SJCRH30 (cell line): ENCODE results near the gene MIEN1. TPM values are rescaled to one million over a fixed set of nuclear protein-coding genes. Genes with fewer than 3 reads are reported as not detected.
A peak's percentile ranks its signal among the peaks of the same experiment; 100 is the strongest.

ENCODE experiments used
- DNase-seq, 2 experiments: peaks; one replicate each; pipeline ENCODE4 v3.0.0-alpha.2; 2015 to 2020
- H3K27ac ChIP-seq: fragments of 250-450 bp; sonication (Bioruptor Pico); 2 replicates; pipeline ENCODE4 v1.5.1; 2020; ENCODE audit warnings: mild to moderate bottlenecking, moderate library complexity
- H3K27me3 ChIP-seq: fragments of 250-450 bp; sonication (Bioruptor Pico); 2 replicates; pipeline ENCODE4 v1.5.1; 2020; ENCODE audit warnings: mild to moderate bottlenecking, moderate library complexity
- H3K36me3 ChIP-seq: fragments of 250-450 bp; sonication (Bioruptor Pico); 2 replicates; pipeline ENCODE4 v1.5.1; 2020; ENCODE audit warnings: mild to moderate bottlenecking, moderate library complexity
- H3K4me1 ChIP-seq: fragments of 250-450 bp; sonication (Bioruptor Pico); 2 replicates; pipeline ENCODE4 v1.5.1; 2020; ENCODE audit warnings: mild to moderate bottlenecking, moderate library complexity
- H3K4me3 ChIP-seq: fragments of 250-450 bp; sonication (Bioruptor Pico); 2 replicates; pipeline ENCODE4 v1.5.1; 2020; ENCODE audit warnings: mild to moderate bottlenecking, moderate library complexity
- H3K9me3 ChIP-seq: fragments of 250-450 bp; sonication (Bioruptor Pico); replicated peaks from 2 replicates; pipeline ENCODE4 v1.5.1; 2020; ENCODE audit warnings: mild to moderate bottlenecking, moderate library complexity
- total RNA-seq: library from RNA; depleted of rRNA; stranded (reverse); fragments of >200 nt; shearing (Covaris generic); gene quantifications from 2 replicates; pipeline ENCODE4 v1.2.3, GENCODE V29; 2014

MIEN1 gene
- total RNA-seq, 1 experiment from 2014 or later, result 23.6 TPM

GRCh38 chr17:39761861-39762496, 31.6 kb upstream of the MIEN1 start:
- H3K4me3 ChIP-seq, result no peak overlapping the region
- no peak for DNase-seq
- no peaks in the 10 kb centered on the region for H3K36me3 ChIP-seq
- no peaks in the 10 kb centered on the region; the same call in 1 of the 2 replicates for H3K27me3 ChIP-seq
- no peaks in the 10 kb centered on the region for H3K9me3 ChIP-seq
- H3K27ac ChIP-seq, result no peak overlapping the region
- H3K4me1 ChIP-seq, result peaks cover 14% of the 10 kb centered on the region; the same call in 1 of the 2 replicates

GRCh38 chr17:39759204-39759603, 28.9 kb upstream of the MIEN1 start:
- H3K4me1 ChIP-seq, result peaks cover 14% of the 10 kb centered on the region; the same call in 1 of the 2 replicates
- no peak overlapping the region for H3K27ac ChIP-seq
- DNase-seq, result no peak
- H3K4me3 ChIP-seq, result no peak overlapping the region
- peaks cover 8% of the 10 kb centered on the region; the same call in 1 of the 2 replicates for H3K27me3 ChIP-seq
- H3K36me3 ChIP-seq, result no peaks in the 10 kb centered on the region
- H3K9me3 ChIP-seq, result no peaks in the 10 kb centered on the region

GRCh38 chr17:39757931-39758873, 27.9 kb upstream of the MIEN1 start:
- Histone ChIP-seq H3K36me3 (no peaks in the 10 kb centered on the region), H3K4me3 (no peak overlapping the region), H3K27ac (no peak overlapping the region), H3K4me1 (peaks cover 9% of the 10 kb centered on the region; the same call in 1 of the 2 replicates), H3K27me3 (peaks cover 8% of the 10 kb centered on the region; the same call in 1 of the 2 replicates), H3K9me3 (no peaks in the 10 kb centered on the region)
- DNase-seq, result no peak

- DNase-seq, result no peak
- Histone ChIP-seq H3K36me3 (no peaks in the 10 kb centered on the region), H3K9me3 (no peaks in the 10 kb centered on the region), H3K4me1 (no peaks in the 10 kb centered on the region; the same call in 1 of the 2 replicates), H3K27me3 (peaks cover 8% of the 10 kb centered on the region; the same call in 1 of the 2 replicates), H3K4me3 (no peak overlapping the region), H3K27ac (no peak overlapping the region)
These were observed 26.9 kb upstream of the MIEN1 start for GRCh38 chr17:39757176-39757662.

- Histone ChIP-seq H3K27me3 (peaks cover 8% of the 10 kb centered on the region; the same call in 1 of the 2 replicates), H3K9me3 (no peaks in the 10 kb centered on the region), H3K36me3 (no peaks in the 10 kb centered on the region), H3K27ac (no peak overlapping the region), H3K4me3 (no peak overlapping the region), H3K4me1 (no peaks in the 10 kb centered on the region)
- DNase-seq, result no peak
These were observed 26.2 kb upstream of the MIEN1 start for GRCh38 chr17:39756380-39757079.

- H3K27me3 ChIP-seq, result peaks cover 8% of the 10 kb centered on the region; the same call in 1 of the 2 replicates
- DNase-seq, result no peak
- H3K36me3 ChIP-seq, result no peaks in the 10 kb centered on the region
- no peak overlapping the region for H3K4me3 ChIP-seq
- H3K4me1 ChIP-seq, result no peaks in the 10 kb centered on the region
- H3K9me3 ChIP-seq, result no peaks in the 10 kb centered on the region
- H3K27ac ChIP-seq, result no peak overlapping the region
These were observed 25.4 kb upstream of the MIEN1 start for GRCh38 chr17:39755554-39756379.

- no peak for DNase-seq
- Histone ChIP-seq H3K36me3 (no peaks in the 10 kb centered on the region), H3K27ac (no peak overlapping the region; the same call in 1 of the 2 replicates), H3K27me3 (peaks cover 8% of the 10 kb centered on the region; the same call in 1 of the 2 replicates), H3K9me3 (no peaks in the 10 kb centered on the region), H3K4me3 (peak overlapping the region; percentile 70), H3K4me1 (peaks cover 4% of the 10 kb centered on the region; the same call in 1 of the 2 replicates)
These were observed 24.7 kb upstream of the MIEN1 start for GRCh38 chr17:39754958-39755553.

GRCh38 chr17:39754161-39754957, 24.0 kb upstream of the MIEN1 start:
- Histone ChIP-seq H3K36me3 (no peaks in the 10 kb centered on the region), H3K27me3 (peaks cover 8% of the 10 kb centered on the region; the same call in 1 of the 2 replicates), H3K4me1 (peaks cover 5% of the 10 kb centered on the region; the same call in 1 of the 2 replicates), H3K9me3 (no peaks in the 10 kb centered on the region), H3K4me3 (peak overlapping the region; percentile 70), H3K27ac (peak overlapping the region; percentile 46; the same call in 1 of the 2 replicates)
- DNase-seq, result peak; percentile 85 to 88

GRCh38 chr17:39753514-39754160, 23.3 kb upstream of the MIEN1 start:
- H3K27me3 ChIP-seq, result peaks cover 8% of the 10 kb centered on the region; the same call in 1 of the 2 replicates
- DNase-seq, result no peak
- H3K36me3 ChIP-seq, result no peaks in the 10 kb centered on the region
- H3K9me3 ChIP-seq, result no peaks in the 10 kb centered on the region
- peak overlapping the region; percentile 70 for H3K4me3 ChIP-seq
- H3K27ac ChIP-seq, result no peak overlapping the region
- H3K4me1 ChIP-seq, result peaks cover 5% of the 10 kb centered on the region; the same call in 1 of the 2 replicates

GRCh38 chr17:39752241-39752881, 22.0 kb upstream of the MIEN1 start:
- Histone ChIP-seq H3K27ac (no peak overlapping the region), H3K27me3 (peaks cover 8% of the 10 kb centered on the region; the same call in 1 of the 2 replicates), H3K4me1 (peaks cover 5% of the 10 kb centered on the region; the same call in 1 of the 2 replicates), H3K9me3 (no peaks in the 10 kb centered on the region), H3K36me3 (no peaks in the 10 kb centered on the region), H3K4me3 (no peak overlapping the region)
- DNase-seq, result no peak

GRCh38 chr17:39751637-39752036, 21.3 kb upstream of the MIEN1 start:
- Histone ChIP-seq H3K4me1 (peaks cover 5% of the 10 kb centered on the region; the same call in 1 of the 2 replicates), H3K9me3 (no peaks in the 10 kb centered on the region), H3K27ac (no peak overlapping the region), H3K4me3 (no peak overlapping the region), H3K36me3 (no peaks in the 10 kb centered on the region), H3K27me3 (peaks cover 11% of the 10 kb centered on the region; the same call in 1 of the 2 replicates)
- no peak for DNase-seq
